Measurements from ENCODE around the gene TNFRSF1B.

DNA sequence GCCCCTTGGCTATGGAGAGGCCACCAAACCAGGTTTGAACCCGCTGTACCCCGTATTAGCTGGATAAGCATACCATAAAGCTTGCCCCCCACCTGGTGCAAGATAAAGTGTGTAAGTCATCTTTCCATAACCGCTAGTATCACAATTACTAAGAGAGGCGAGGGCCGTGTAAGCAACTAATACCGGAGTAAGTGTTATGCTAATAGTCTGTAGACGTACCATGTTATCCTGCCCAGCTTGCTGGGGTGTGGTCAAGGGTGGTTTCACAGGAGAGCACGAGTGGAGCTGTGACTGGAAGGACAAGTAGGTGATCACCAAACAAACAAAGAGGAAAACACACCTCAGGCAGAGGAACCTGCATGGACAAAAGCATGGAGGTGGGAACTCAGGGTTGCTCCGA lies 3.6 kb upstream of the TNFRSF1B start:
- TF ChIP-seq POLR2A (IDR thresholded peaks at IDR 0.05), result no peak
- no peak for TF ChIP-seq CTCF (IDR thresholded peaks at IDR 0.05)
- no peak for TF ChIP-seq POLR2AphosphoS5 (IDR thresholded peaks at IDR 0.05)

Measured in gastroesophageal sphincter (tissue), 3 donors.